ENCODE measurements around the gene PALM.
"Not testable (repeated sequence)": the region's sequence is repeated elsewhere in the genome, so short reads cannot be mapped to it uniquely, and the experiment has no call there.

PALM gene

GRCh38 chr19:732148-733069 is 23.7 kb downstream of the PALM start:
- DNase-seq = no peak

- DNase-seq = no peak
These were observed 26.0 kb downstream of the PALM start for GRCh38 chr19:734716-735115.

GRCh38 chr19:736125-736524 is 27.4 kb downstream of the PALM start:
- DNase-seq = no peak

GRCh38 chr19:737591-738093 is 28.9 kb downstream of the PALM start:
- DNase-seq = peak; percentile 30

- no peak for DNase-seq
These were observed 29.9 kb downstream of the PALM start for GRCh38 chr19:738509-739128.

- DNase-seq = no peak
These were observed 31.4 kb downstream of the PALM start for GRCh38 chr19:739998-740715.

GRCh38 chr19:740816-741505 is 32.2 kb downstream of the PALM start:
- not testable (repeated sequence) for DNase-seq

GRCh38 chr19:741506-742131 is 32.9 kb downstream of the PALM start:
- DNase-seq = peak; percentile 22

- no peak for DNase-seq
These were observed 33.9 kb downstream of the PALM start for GRCh38 chr19:742540-743075.

- DNase-seq = no peak
These were observed 34.5 kb downstream of the PALM start for GRCh38 chr19:743168-743687.

GRCh38 chr19:745138-745537 is 36.4 kb downstream of the PALM start:
- not testable (repeated sequence) for DNase-seq

GRCh38 chr19:746208-746819 is 37.6 kb downstream of the PALM start:
- no peak for DNase-seq

GRCh38 chr19:746956-747355 is 38.2 kb downstream of the PALM start:
- DNase-seq = no peak

- DNase-seq = no peak
These were observed 38.9 kb downstream of the PALM start for GRCh38 chr19:747432-748273.

- DNase-seq = no peak
These were observed 39.5 kb downstream of the PALM start for GRCh38 chr19:748274-748598.

- DNase-seq = no peak
These were observed 41.1 kb downstream of the PALM start for GRCh38 chr19:749811-750210.

- DNase-seq = no peak
These were observed 42.1 kb downstream of the PALM start, which contains the start of gene MISP for GRCh38 chr19:750640-751423. TSS of gene MISP (plus strand) at chr19:751112. CDS start at chr19:756947, 5,835 bp downstream.

- DNase-seq = peak; percentile 92
These were observed 43.0 kb downstream of the PALM start for GRCh38 chr19:751501-752341.
